GM10266 (cell line): ENCODE measurements around the gene SLC37A3.
"Not testable (repeated sequence)": the region's sequence is repeated elsewhere in the genome, so short reads cannot be mapped to it uniquely, and the experiment has no call there.

Source experiments
- DNase-seq: peaks from one replicate; pipeline ENCODE4 v3.0.0; 2012; ENCODE audit errors: extremely low spot score
- CTCF ChIP-seq: IDR thresholded peaks from 2 replicates; pipeline ENCODE4 v1.5.1; 2012; ENCODE audit warnings: mild to moderate bottlenecking, low read depth; ENCODE audit not compliant: control insufficient read depth, insufficient read depth; ENCODE audit errors: missing control alignments

SLC37A3 gene

GRCh38 chr7:140417456-140418155 lies 19.3 kb upstream of the SLC37A3 start:
- no peak for TF ChIP-seq CTCF

GRCh38 chr7:140416560-140416959 lies 18.2 kb upstream of the SLC37A3 start:
- no peak for DNase-seq
- no peak for TF ChIP-seq CTCF

More at GRCh38 chr7:140417456-140418155, 19.3 kb upstream of the SLC37A3 start:
- DNase-seq: no peak

GRCh38 chr7:140415816-140416215 lies 17.5 kb upstream of the SLC37A3 start:
- not testable (repeated sequence) for DNase-seq

GRCh38 chr7:140415361-140415760 lies 17.0 kb upstream of the SLC37A3 start:
- no peak for TF ChIP-seq CTCF
- no peak for DNase-seq

GRCh38 chr7:140404565-140405065 lies 6.3 kb upstream of the SLC37A3 start:
- TF ChIP-seq CTCF: no peak
- no peak for DNase-seq

- no peak for TF ChIP-seq CTCF
- no peak for DNase-seq
Measured at GRCh38 chr7:140403878-140404564, 5.7 kb upstream of the SLC37A3 start, which contains the start of gene RAB19. RAB19 (plus strand) TSS chr7:140404058; CDS start chr7:140407647, 3,589 bp downstream.

- TF ChIP-seq CTCF: no peak
- no peak for DNase-seq
Measured at GRCh38 chr7:140402178-140402835, 4.0 kb upstream of the SLC37A3 start.
